Measurements from ENCODE around the gene TRNP1. TPM values are rescaled to one million over a fixed set of nuclear protein-coding genes. Genes with fewer than 3 reads are reported as not detected.
A peak's percentile ranks its signal among the peaks of the same experiment; 100 is the strongest.

The TRNP1 gene
- total RNA-seq, 6 experiments from 2014 or later = 2.0 to 24.8 (median 6.7) TPM

DNA sequence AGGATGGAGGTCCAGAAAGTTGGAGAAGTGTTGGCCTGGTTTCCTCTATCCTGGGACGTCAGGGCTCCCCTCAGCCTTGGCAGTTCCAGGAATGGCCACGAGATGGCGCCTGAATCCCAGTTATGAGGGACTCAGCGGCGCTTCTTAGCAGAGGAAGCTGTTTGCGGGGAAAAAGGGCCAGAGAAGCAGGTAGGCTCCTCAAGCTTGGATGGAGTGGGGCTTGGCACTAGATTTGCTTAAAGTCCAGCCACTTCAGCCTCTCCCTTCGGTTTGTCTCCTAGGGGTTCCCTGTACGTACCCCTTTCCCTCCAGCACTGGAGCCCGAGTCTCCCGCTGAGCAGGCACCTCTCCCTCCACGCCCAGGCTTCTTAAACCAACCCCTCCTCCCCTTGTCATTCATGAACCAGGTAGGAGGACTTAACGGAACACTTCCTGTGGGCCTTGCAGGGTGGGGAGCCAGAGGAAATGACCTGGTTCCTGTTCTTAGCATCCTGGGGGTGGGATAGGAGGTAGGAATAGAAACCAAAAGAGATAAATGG, 51.2 kb downstream of the TRNP1 start:
- H3K4me1 ChIP-seq = peaks cover 0 to 4% (median 0%) of the 10 kb centered on the region in 4 donors
- no peak overlapping the region for H3K4me3 ChIP-seq
- WGBS (ENCODE audit: insufficient coverage, low coverage, low lambda C conversion rate, missing lambda C conversion rate) = 7% methylated on average over 12 of the region's 12 CpGs
- DNase-seq = peak; percentile 85 to 87 (median 87)
- no peak overlapping the region for H3K27ac ChIP-seq
- ATAC-seq = peak; percentile 89 to 97 (median 94)
- H3K36me3 ChIP-seq = no peaks in the 10 kb centered on the region
- H3K27me3 ChIP-seq = no peaks in the 10 kb centered on the region
- TF ChIP-seq, protein P1, sequence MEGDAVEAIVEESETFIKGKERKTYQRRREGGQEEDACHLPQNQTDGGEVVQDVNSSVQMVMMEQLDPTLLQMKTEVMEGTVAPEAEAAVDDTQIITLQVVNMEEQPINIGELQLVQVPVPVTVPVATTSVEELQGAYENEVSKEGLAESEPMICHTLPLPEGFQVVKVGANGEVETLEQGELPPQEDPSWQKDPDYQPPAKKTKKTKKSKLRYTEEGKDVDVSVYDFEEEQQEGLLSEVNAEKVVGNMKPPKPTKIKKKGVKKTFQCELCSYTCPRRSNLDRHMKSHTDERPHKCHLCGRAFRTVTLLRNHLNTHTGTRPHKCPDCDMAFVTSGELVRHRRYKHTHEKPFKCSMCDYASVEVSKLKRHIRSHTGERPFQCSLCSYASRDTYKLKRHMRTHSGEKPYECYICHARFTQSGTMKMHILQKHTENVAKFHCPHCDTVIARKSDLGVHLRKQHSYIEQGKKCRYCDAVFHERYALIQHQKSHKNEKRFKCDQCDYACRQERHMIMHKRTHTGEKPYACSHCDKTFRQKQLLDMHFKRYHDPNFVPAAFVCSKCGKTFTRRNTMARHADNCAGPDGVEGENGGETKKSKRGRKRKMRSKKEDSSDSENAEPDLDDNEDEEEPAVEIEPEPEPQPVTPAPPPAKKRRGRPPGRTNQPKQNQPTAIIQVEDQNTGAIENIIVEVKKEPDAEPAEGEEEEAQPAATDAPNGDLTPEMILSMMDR (IDR thresholded peaks at IDR 0.05) = peak; percentile 96 to 99 (median 97)
- TF ChIP-seq POLR2A (IDR thresholded peaks at IDR 0.05) = no peak
- H3K9me3 ChIP-seq = no peaks in the 10 kb centered on the region
- intact Hi-C loops (cut with DNase I) = loop anchor here (5.0 kb wide), 1 partner anchor 53 kb away; no protein-coding TSS in a partner anchor

DNA sequence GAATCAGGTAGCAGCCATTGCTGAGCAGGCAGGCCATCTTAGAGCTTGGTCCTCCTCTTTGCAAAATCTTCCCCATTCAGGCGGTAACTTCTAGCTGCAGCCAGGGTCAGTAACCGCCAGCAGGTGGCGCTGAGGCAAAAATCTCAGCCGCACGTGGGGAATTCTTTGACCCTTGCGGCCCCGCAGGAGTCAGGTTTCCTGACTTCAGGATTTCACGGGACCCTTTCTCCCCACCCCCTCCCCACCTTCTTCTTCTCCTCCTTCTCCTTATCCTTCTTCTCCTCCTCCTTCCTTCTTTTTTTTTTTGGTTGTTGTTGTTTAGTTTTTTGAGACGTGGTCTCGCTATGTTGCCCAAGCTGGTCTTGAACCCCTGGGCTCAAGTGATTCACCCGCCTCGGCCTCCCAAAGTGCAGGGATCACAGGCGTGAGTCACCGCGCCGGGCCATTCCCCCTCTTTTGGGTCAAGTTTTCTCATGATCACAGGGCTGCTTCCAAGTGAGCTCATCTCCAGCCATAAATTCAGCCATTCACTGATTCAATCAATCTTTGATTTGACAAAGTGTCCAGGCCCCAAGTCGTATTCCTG, 52.6 kb downstream of the TRNP1 start:
- no peak overlapping the region for H3K4me3 ChIP-seq
- peaks cover 0 to 4% (median 0%) of the 10 kb centered on the region in 4 donors for H3K4me1 ChIP-seq
- ATAC-seq = peak; percentile 66 to 73 (median 72)
- no peak overlapping the region for H3K27ac ChIP-seq
- H3K9me3 ChIP-seq = no peaks in the 10 kb centered on the region
- no peaks in the 10 kb centered on the region for H3K36me3 ChIP-seq
- 4% methylated on average over 10 of the region's 17 CpGs for whole genome bisulfite sequencing (ENCODE audit: insufficient coverage, low coverage, low lambda C conversion rate, missing lambda C conversion rate)
- TF ChIP-seq POLR2A (IDR thresholded peaks at IDR 0.05) = no peak
- TF ChIP-seq, protein P1 (IDR thresholded peaks at IDR 0.05) = peak; percentile 69 to 94 (median 88)
- intact Hi-C loops (cut with DNase I) = loop anchor here (5.0 kb wide), 1 partner anchor 51 kb away; no protein-coding TSS in a partner anchor
- no peaks in the 10 kb centered on the region for H3K27me3 ChIP-seq
- peak; percentile 56 to 67 (median 66) for DNase-seq

GRCh38 chr1:27047914-27048313, 54.4 kb downstream of the TRNP1 start:
- intact Hi-C loops (cut with DNase I) = loop anchor here (5.0 kb wide), 1 partner anchor 49 kb away; no protein-coding TSS in a partner anchor
- H3K4me1 ChIP-seq = peaks cover 0 to 4% (median 0%) of the 10 kb centered on the region in 4 donors

GRCh38 chr1:27049100-27049499, 55.6 kb downstream of the TRNP1 start:
- ATAC-seq (no peak), DNase-seq (no peak)
- Histone ChIP-seq H3K4me1 (peaks cover 0 to 4% (median 0%) of the 10 kb centered on the region in 4 donors), H3K4me3 (no peak overlapping the region), H3K36me3 (no peaks in the 10 kb centered on the region), H3K27ac (no peak overlapping the region), H3K27me3 (no peaks in the 10 kb centered on the region), H3K9me3 (no peaks in the 10 kb centered on the region)
- no peak for TF ChIP-seq POLR2A (IDR thresholded peaks at IDR 0.05)
- TF ChIP-seq, protein P1 (IDR thresholded peaks at IDR 0.05) = no peak
- intact Hi-C loops (cut with DNase I) = loop anchor here (5.0 kb wide), 1 partner anchor 48 kb away; no protein-coding TSS in a partner anchor
- 68% methylated on average over 2 of the region's 2 CpGs for WGBS (ENCODE audit: insufficient coverage, low coverage, low lambda C conversion rate, missing lambda C conversion rate)

More at GRCh38 chr1:27047914-27048313, 54.4 kb downstream of the TRNP1 start:
- ATAC-seq = peak in 2 of 4 donors; percentile 31 to 43
- H3K27ac ChIP-seq = no peak overlapping the region
- no peaks in the 10 kb centered on the region for H3K36me3 ChIP-seq
- no peak for TF ChIP-seq POLR2A (IDR thresholded peaks at IDR 0.05)
- TF ChIP-seq, protein P1 (IDR thresholded peaks at IDR 0.05) = no peak
- H3K9me3 ChIP-seq = no peaks in the 10 kb centered on the region
- no peak overlapping the region for H3K4me3 ChIP-seq
- DNase-seq = no peak
- no peaks in the 10 kb centered on the region for H3K27me3 ChIP-seq
- WGBS (ENCODE audit: insufficient coverage, low coverage, low lambda C conversion rate, missing lambda C conversion rate) = no CpG with 5 or more reads among the region's 6 CpGs

Data from right lobe of liver (tissue), 6 donors.